Osteoblast (primary cell): ENCODE measurements around the gene HAUS2. TPM values are rescaled to one million over a fixed set of nuclear protein-coding genes. Genes with fewer than 3 reads are reported as not detected.
A peak's percentile ranks its signal among the peaks of the same experiment; 100 is the strongest.

ENCODE experiments used
- DNase-seq: peaks from one replicate; pipeline ENCODE4 v3.0.0; 2011; ENCODE audit warnings: low spot score, mixed read lengths; ENCODE audit not compliant: insufficient read length; ENCODE audit errors: missing footprints
- H2AFZ ChIP-seq: 2 replicates; pipeline ENCODE4 v1.6.0; 2011; ENCODE audit warnings: mild to moderate bottlenecking, low read length
- H3K27ac ChIP-seq: 2 replicates; pipeline ENCODE4 v1.5.1; 2011; ENCODE audit warnings: mild to moderate bottlenecking, low read depth, low read length, moderate library complexity
- H3K27me3 ChIP-seq: 2 replicates; pipeline ENCODE4 v1.6.0; 2012; ENCODE audit warnings: mild to moderate bottlenecking, control low read depth, inconsistent platforms, low read length, moderate library complexity; ENCODE audit not compliant: insufficient read depth
- H3K36me3 ChIP-seq: 2 replicates; pipeline ENCODE4 v1.5.1; 2011; ENCODE audit warnings: mild to moderate bottlenecking, low read length, control low read depth, moderate library complexity; ENCODE audit not compliant: insufficient read depth
- H3K4me1 ChIP-seq: 2 replicates; pipeline ENCODE4 v1.5.1; 2011; ENCODE audit warnings: mild to moderate bottlenecking, low read length, control low read depth, moderate library complexity; ENCODE audit not compliant: insufficient read depth
- H3K4me2 ChIP-seq: 2 replicates; pipeline ENCODE4 v1.6.0; 2011; ENCODE audit warnings: mild to moderate bottlenecking, low read length; ENCODE audit not compliant: insufficient read depth
- H3K4me3 ChIP-seq: fragments of 200-600 bp; sonication (generic); 3 replicates; pipeline ENCODE4 v1.5.1; 2012; ENCODE audit warnings: mild to moderate bottlenecking, low read length, inconsistent platforms; ENCODE audit not compliant: insufficient read depth
- H3K79me2 ChIP-seq: 2 replicates; pipeline ENCODE4 v1.6.0; 2012; ENCODE audit warnings: mild to moderate bottlenecking, low read length, control low read depth, inconsistent platforms; ENCODE audit not compliant: insufficient read depth
- H3K9me3 ChIP-seq: 2 replicates; pipeline ENCODE4 v1.5.1; 2011; ENCODE audit warnings: low read depth, low read length, control low read depth
- H4K20me1 ChIP-seq: 2 replicates; pipeline ENCODE4 v1.6.0; 2012; ENCODE audit warnings: mild to moderate bottlenecking, low read length, control low read depth; ENCODE audit not compliant: insufficient read depth
- CTCF ChIP-seq: IDR thresholded peaks from 2 replicates; pipeline ENCODE4 v1.5.1; 2011; ENCODE audit warnings: mild to moderate bottlenecking, low read depth, low read length, moderate library complexity; ENCODE audit errors: extremely low read depth
- total RNA-seq: library from RNA; depleted of rRNA; stranded (reverse); fragments of >200 nt; gene quantifications from 2 replicates; pipeline ENCODE4 v1.2.3, GENCODE V29; 2012

Gene HAUS2
- 18.5 and 20.6 TPM in 2 replicates for total RNA-seq

- no peak for TF ChIP-seq CTCF
- DNase-seq: peak; percentile 95
- Histone ChIP-seq H3K4me2 (peak within 1 kb of the TSS; percentile 96), H3K27ac (peak within 1 kb of the TSS; percentile 86), H3K27me3 (no peaks in the 10 kb centered on the region), H3K79me2 (peaks cover 69% of the 10 kb centered on the region), H3K36me3 (peaks cover 19% of the 10 kb centered on the region), H3K4me1 (peaks cover 17% of the 10 kb centered on the region), H3K9me3 (no peaks in the 10 kb centered on the region), H3K4me3 (peak within 1 kb of the TSS; percentile 100), H2AFZ (peak within 1 kb of the TSS; percentile 100), H4K20me1 (peaks cover 6% of the 10 kb centered on the region)
Observed at GRCh38 chr15:42548249-42549031, at the start of gene HAUS2, which contains the start of gene LRRC57. Gene HAUS2 (plus strand): TSS chr15:42548838. CDS start chr15:42548873, 35 bp downstream. Gene LRRC57 (minus strand): TSS chr15:42548793. CDS start chr15:42548434, 359 bp downstream.

- Histone ChIP-seq H3K79me2 (peaks cover 72% of the 10 kb centered on the region), H4K20me1 (peaks cover 8% of the 10 kb centered on the region), H2AFZ (no peak overlapping the region), H3K27ac (peak overlapping the region; percentile 27), H3K4me3 (no peak overlapping the region), H3K27me3 (no peaks in the 10 kb centered on the region), H3K36me3 (peaks cover 5% of the 10 kb centered on the region), H3K4me1 (peaks cover 30% of the 10 kb centered on the region), H3K4me2 (no peak overlapping the region), H3K9me3 (no peaks in the 10 kb centered on the region)
- TF ChIP-seq CTCF: no peak
- DNase-seq: no peak
Observed at GRCh38 chr15:42499858-42500609, 48.6 kb upstream of the HAUS2 start.

- Histone ChIP-seq H3K4me1 (peaks cover 21% of the 10 kb centered on the region), H3K79me2 (peaks cover 72% of the 10 kb centered on the region), H3K27ac (no peak overlapping the region), H2AFZ (no peak overlapping the region), H3K36me3 (peaks cover 5% of the 10 kb centered on the region), H4K20me1 (peaks cover 8% of the 10 kb centered on the region), H3K9me3 (no peaks in the 10 kb centered on the region), H3K4me3 (no peak overlapping the region), H3K27me3 (no peaks in the 10 kb centered on the region), H3K4me2 (no peak overlapping the region)
- DNase-seq: no peak
- no peak for TF ChIP-seq CTCF
Observed at GRCh38 chr15:42502477-42502876, 46.2 kb upstream of the HAUS2 start.

GRCh38 chr15:42503825-42504224 is 44.8 kb upstream of the HAUS2 start:
- Histone ChIP-seq H3K4me1 (peaks cover 21% of the 10 kb centered on the region), H4K20me1 (peaks cover 8% of the 10 kb centered on the region), H3K79me2 (peaks cover 72% of the 10 kb centered on the region), H3K4me2 (no peak overlapping the region), H3K27me3 (no peaks in the 10 kb centered on the region), H3K27ac (no peak overlapping the region), H2AFZ (no peak overlapping the region), H3K36me3 (peaks cover 5% of the 10 kb centered on the region), H3K9me3 (no peaks in the 10 kb centered on the region), H3K4me3 (no peak overlapping the region)
- TF ChIP-seq CTCF: no peak
- DNase-seq: no peak
